ENCODE measurements around the gene SLFN14.
A peak's percentile ranks its signal among the peaks of the same experiment; 100 is the strongest.

SLFN14 gene

GRCh38 chr17:35588196-35588920 is 27.7 kb upstream of the SLFN14 start:
- Histone ChIP-seq H3K27ac (ENCODE audit: low read length) (no peak overlapping the region), H3K4me1 (ENCODE audit: low read length) (peaks cover 23% of the 10 kb centered on the region), H3K9ac (ENCODE audit: low read length) (peak overlapping the region; percentile 90), H3K9me3 (ENCODE audit: insufficient read depth, low read length) (no peaks in the 10 kb centered on the region), H3K4me2 (ENCODE audit: low read length) (peak overlapping the region; percentile 92), H3K27me3 (ENCODE audit: low read depth, low read length) (no peaks in the 10 kb centered on the region), H4K20me1 (ENCODE audit: insufficient read depth, low read length) (no peaks in the 10 kb centered on the region), H3K4me3 (ENCODE audit: low read length) (peak overlapping the region; percentile 96), H3K36me3 (replicated peaks; ENCODE audit: low read depth, low read length) (no peaks in the 10 kb centered on the region), H3K79me2 (ENCODE audit: low read length) (peaks cover 47% of the 10 kb centered on the region), H2AFZ (ENCODE audit: low read depth, low read length) (no peak overlapping the region)
- TF ChIP-seq CTCF (IDR thresholded peaks at IDR 0.05; ENCODE audit: low read depth, low read length) (no peak), EZH2phosphoT487 (IDR thresholded peaks at IDR 0.05; ENCODE audit: low read depth) (no peak)

- Histone ChIP-seq H3K9ac (ENCODE audit: low read length) (peak within 1 kb of the TSS; percentile 90), H3K4me2 (ENCODE audit: low read length) (peak within 1 kb of the TSS; percentile 92), H3K36me3 (replicated peaks; ENCODE audit: low read depth, low read length) (no peaks in the 10 kb centered on the region), H3K79me2 (ENCODE audit: low read length) (peaks cover 41% of the 10 kb centered on the region), H3K4me1 (ENCODE audit: low read length) (peaks cover 23% of the 10 kb centered on the region), H3K27me3 (ENCODE audit: low read depth, low read length) (no peaks in the 10 kb centered on the region), H3K4me3 (ENCODE audit: low read length) (peak within 1 kb of the TSS; percentile 96), H3K9me3 (ENCODE audit: insufficient read depth, low read length) (no peaks in the 10 kb centered on the region), H4K20me1 (ENCODE audit: insufficient read depth, low read length) (no peaks in the 10 kb centered on the region), H3K27ac (ENCODE audit: low read length) (peak within 1 kb of the TSS; percentile 79), H2AFZ (ENCODE audit: low read depth, low read length) (peak within 1 kb of the TSS; percentile 84)
- TF ChIP-seq CTCF (IDR thresholded peaks at IDR 0.05; ENCODE audit: low read depth, low read length), result no peak
- TF ChIP-seq EZH2phosphoT487 (IDR thresholded peaks at IDR 0.05; ENCODE audit: low read depth), result no peak
These were observed 26.7 kb upstream of the SLFN14 start, which contains the start of gene AP2B1 for GRCh38 chr17:35587074-35587961. AP2B1 (plus strand) TSS chr17:35587322; CDS start chr17:35594031, 6,709 bp downstream.

- H3K4me3 ChIP-seq (ENCODE audit: low read length), result peak overlapping the region; percentile 96
These were observed 26.0 kb upstream of the SLFN14 start for GRCh38 chr17:35586569-35587073.

More at GRCh38 chr17:35586569-35587073, 26.0 kb upstream of the SLFN14 start:
- Histone ChIP-seq H3K36me3 (replicated peaks; ENCODE audit: low read depth, low read length) (no peaks in the 10 kb centered on the region), H3K27ac (ENCODE audit: low read length) (peak overlapping the region; percentile 79), H4K20me1 (ENCODE audit: insufficient read depth, low read length) (no peaks in the 10 kb centered on the region), H3K9me3 (ENCODE audit: insufficient read depth, low read length) (no peaks in the 10 kb centered on the region), H3K4me2 (ENCODE audit: low read length) (peak overlapping the region; percentile 92), H2AFZ (ENCODE audit: low read depth, low read length) (peak overlapping the region; percentile 84), H3K9ac (ENCODE audit: low read length) (peak overlapping the region; percentile 90), H3K27me3 (ENCODE audit: low read depth, low read length) (no peaks in the 10 kb centered on the region), H3K79me2 (ENCODE audit: low read length) (peaks cover 40% of the 10 kb centered on the region), H3K4me1 (ENCODE audit: low read length) (peaks cover 23% of the 10 kb centered on the region)
- TF ChIP-seq EZH2phosphoT487 (IDR thresholded peaks at IDR 0.05; ENCODE audit: low read depth) (no peak), CTCF (IDR thresholded peaks at IDR 0.05; ENCODE audit: low read depth, low read length) (no peak)
